ENCODE measurements around the gene NLN.
"Not testable (repeated sequence)": the region's sequence is repeated elsewhere in the genome, so short reads cannot be mapped to it uniquely, and the experiment has no call there.

Gene NLN

GRCh38 chr5:65835191-65835590 lies 113.2 kb downstream of the NLN start:
- DNase-seq = no peak

- no peak for DNase-seq
Observed at GRCh38 chr5:65837139-65837538, 115.1 kb downstream of the NLN start.

- DNase-seq = not testable (repeated sequence)
Observed at GRCh38 chr5:65839170-65839569, 117.2 kb downstream of the NLN start.

GRCh38 chr5:65840071-65840470 lies 118.1 kb downstream of the NLN start:
- no peak for DNase-seq

GRCh38 chr5:65844763-65845162 lies 122.8 kb downstream of the NLN start:
- DNase-seq = not testable (repeated sequence)

- no peak for DNase-seq
Observed at GRCh38 chr5:65846101-65846500, 124.1 kb downstream of the NLN start.

- not testable (repeated sequence) for DNase-seq
Observed at GRCh38 chr5:65847019-65847418, 125.0 kb downstream of the NLN start.

GRCh38 chr5:65849918-65850317 lies 127.9 kb downstream of the NLN start:
- DNase-seq = not testable (repeated sequence)

- DNase-seq = no peak
Observed at GRCh38 chr5:65854925-65855324, 132.9 kb downstream of the NLN start.

- DNase-seq = peak; percentile 42 to 88
Observed at GRCh38 chr5:65855766-65856315, 133.8 kb downstream of the NLN start.

- no peak for DNase-seq
Observed at GRCh38 chr5:65856520-65856919, 134.5 kb downstream of the NLN start.

- DNase-seq = no peak
Observed at GRCh38 chr5:65858316-65858715, 136.3 kb downstream of the NLN start.

- no peak for DNase-seq
Observed at GRCh38 chr5:65861830-65862241, 139.8 kb downstream of the NLN start.

GRCh38 chr5:65862384-65862783 lies 140.4 kb downstream of the NLN start:
- DNase-seq = no peak

GRCh38 chr5:65863747-65864146 lies 141.7 kb downstream of the NLN start:
- DNase-seq = no peak

- DNase-seq = no peak
Observed at GRCh38 chr5:65866837-65867521, 145.0 kb downstream of the NLN start.

- DNase-seq = no peak
Observed at GRCh38 chr5:65867542-65868195, 145.7 kb downstream of the NLN start.

- DNase-seq = no peak
Observed at GRCh38 chr5:65868509-65868908, 146.5 kb downstream of the NLN start.

GRCh38 chr5:65871182-65871581 lies 149.2 kb downstream of the NLN start:
- no peak for DNase-seq

GRCh38 chr5:65871776-65872175 lies 149.8 kb downstream of the NLN start:
- not testable (repeated sequence) for DNase-seq

GRCh38 chr5:65873181-65873750 lies 151.3 kb downstream of the NLN start:
- no peak for DNase-seq

- no peak for DNase-seq
Observed at GRCh38 chr5:65874241-65874640, 152.2 kb downstream of the NLN start.

GRCh38 chr5:65876496-65876895 lies 154.5 kb downstream of the NLN start:
- no peak for DNase-seq

- DNase-seq = no peak
Observed at GRCh38 chr5:65876970-65877369, 155.0 kb downstream of the NLN start.
